Renal cortical epithelial cell (primary cell): ENCODE measurements around the gene JAZF1. TPM values are rescaled to one million over a fixed set of nuclear protein-coding genes. Genes with fewer than 3 reads are reported as not detected.
A peak's percentile ranks its signal among the peaks of the same experiment; 100 is the strongest.

Experiments used
- DNase-seq: peaks from one replicate; pipeline ENCODE4 v3.0.0-alpha.2; 2011; ENCODE audit warnings: low read depth
- total RNA-seq: library from RNA; depleted of rRNA; stranded (reverse); fragments of >200 nt; gene quantifications from 2 replicates; pipeline ENCODE4 v1.2.3, GENCODE V29; 2014

Gene JAZF1
- total RNA-seq, 1 donor from 2014 or later = 9.6 TPM

GRCh38 chr7:28075674-28076358, 104.8 kb downstream of the JAZF1 start:
- DNase-seq = no peak

GRCh38 chr7:28072876-28073514, 107.6 kb downstream of the JAZF1 start:
- DNase-seq = no peak

- no peak for DNase-seq
Observed at GRCh38 chr7:28071570-28071969, 109.0 kb downstream of the JAZF1 start.

- DNase-seq = no peak
Observed at GRCh38 chr7:28070297-28071055, 110.1 kb downstream of the JAZF1 start.

DNA sequence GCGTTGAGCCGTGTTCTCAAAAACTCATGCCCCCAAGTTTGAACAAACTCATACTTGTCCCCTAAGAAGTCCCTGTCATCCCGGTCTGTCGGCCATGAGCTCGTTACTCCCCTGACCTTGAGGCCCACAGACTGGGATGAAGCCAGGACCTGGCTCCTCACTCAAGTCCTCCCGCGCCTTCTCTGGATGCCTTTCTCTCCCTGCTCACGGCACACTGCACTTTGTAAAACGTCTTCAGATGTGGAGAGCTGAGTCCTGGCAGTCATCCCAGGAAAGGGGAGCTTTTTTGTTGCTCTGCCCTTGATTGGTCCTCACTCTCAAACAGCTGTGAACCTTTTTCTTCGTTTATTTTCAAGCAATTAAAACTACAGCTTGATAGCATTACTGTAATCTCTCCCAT, 110.8 kb downstream of the JAZF1 start:
- no peak for DNase-seq

GRCh38 chr7:28069388-28069787, 111.2 kb downstream of the JAZF1 start:
- no peak for DNase-seq

DNA sequence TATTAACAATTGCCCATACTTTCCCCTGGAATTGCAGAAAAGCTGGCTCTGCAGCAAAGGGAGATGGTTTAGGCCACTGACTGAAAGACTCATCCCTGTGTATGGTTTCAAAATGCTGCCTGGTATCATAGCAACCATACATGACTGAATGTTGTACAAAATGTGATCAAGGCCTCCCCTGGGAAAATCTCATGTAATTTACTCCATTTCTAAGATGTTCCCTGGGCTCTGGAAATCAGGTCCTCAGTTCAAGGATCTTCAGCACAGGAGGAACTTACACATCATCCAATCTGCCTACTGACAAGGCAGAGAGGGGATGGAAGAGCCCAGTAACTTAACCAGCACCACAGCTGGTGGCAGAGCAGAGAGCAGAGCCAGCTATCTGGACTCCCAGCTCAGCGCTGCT, 111.8 kb downstream of the JAZF1 start:
- peak; percentile 32 for DNase-seq

- peak; percentile 36 for DNase-seq
Observed at GRCh38 chr7:28067171-28067570, 113.4 kb downstream of the JAZF1 start.

GRCh38 chr7:28065721-28066285, 114.8 kb downstream of the JAZF1 start:
- peak; percentile 82 for DNase-seq

GRCh38 chr7:28065308-28065707, 115.3 kb downstream of the JAZF1 start:
- peak; percentile 57 for DNase-seq

GRCh38 chr7:28064437-28064836, 116.2 kb downstream of the JAZF1 start:
- DNase-seq = no peak

DNA sequence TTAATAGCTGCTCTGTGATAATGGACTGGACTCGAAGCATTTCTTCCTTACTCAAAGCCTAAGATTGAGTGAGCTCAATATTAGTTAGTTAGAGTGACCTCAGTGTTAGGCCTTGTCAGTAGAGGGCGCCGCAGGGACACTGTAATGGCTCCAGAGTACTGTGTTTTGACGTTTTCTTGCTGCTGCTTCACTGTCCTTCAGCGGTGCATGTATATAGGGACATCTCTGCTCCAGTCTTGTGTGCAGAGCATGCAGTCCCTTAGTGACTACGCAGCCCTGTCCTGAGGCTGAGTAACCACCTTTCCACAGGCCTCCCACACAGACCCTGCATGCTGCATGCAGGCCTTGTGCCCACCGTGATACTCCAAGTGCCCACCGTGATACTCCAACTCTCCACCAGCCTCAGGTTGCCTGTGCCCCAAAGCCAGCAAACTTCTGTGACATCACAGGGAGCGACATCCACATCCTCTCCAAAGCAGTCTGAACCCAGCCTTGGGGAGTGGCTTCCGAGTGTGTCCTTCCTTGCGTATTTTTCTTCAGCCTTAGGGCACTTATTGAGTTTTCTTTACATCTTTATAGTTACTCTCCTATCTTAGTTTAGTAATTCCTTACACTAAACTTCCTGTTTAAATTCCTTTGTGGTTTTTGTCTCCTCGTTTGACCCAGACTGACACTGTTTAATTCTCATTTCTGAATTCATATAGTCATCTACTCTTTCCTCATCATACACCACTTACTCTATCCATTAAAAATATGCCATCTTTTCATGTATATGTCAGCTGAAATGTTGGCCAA, 118.2 kb downstream of the JAZF1 start:
- peak; percentile 54 for DNase-seq

GRCh38 chr7:28061824-28062196, 118.8 kb downstream of the JAZF1 start:
- DNase-seq = no peak

DNA sequence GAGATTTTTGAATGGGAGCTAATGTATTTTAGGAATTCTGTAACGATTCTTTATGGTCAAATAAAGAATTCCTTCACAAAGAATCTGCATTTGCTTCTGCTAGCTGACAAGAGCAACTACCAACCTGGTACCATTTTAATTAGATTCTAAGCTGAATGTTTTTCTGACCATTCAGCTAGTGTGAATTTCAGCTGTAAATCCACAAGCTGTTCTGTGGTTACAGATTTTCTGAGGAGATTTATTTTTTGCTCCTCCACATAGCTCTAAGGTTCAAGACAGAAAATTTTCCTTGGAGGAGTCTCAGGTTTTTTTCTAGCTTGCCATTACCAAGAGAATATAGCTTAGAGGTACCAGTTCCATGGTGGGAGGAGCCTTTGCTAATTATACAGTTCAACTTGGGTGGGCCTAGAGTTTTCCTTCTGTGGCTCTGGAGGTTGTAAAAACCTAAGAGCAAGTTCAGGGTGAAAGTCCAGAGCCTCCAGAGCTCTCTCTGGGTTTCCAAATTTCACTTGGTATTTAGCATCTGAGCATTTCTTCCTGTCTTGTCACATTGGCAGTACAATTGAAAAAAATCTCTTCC, 120.1 kb downstream of the JAZF1 start:
- no peak for DNase-seq

- peak; percentile 75 for DNase-seq
Observed at GRCh38 chr7:28055161-28055544, 125.4 kb downstream of the JAZF1 start.

GRCh38 chr7:28054531-28055160, 125.9 kb downstream of the JAZF1 start:
- peak; percentile 55 for DNase-seq

DNA sequence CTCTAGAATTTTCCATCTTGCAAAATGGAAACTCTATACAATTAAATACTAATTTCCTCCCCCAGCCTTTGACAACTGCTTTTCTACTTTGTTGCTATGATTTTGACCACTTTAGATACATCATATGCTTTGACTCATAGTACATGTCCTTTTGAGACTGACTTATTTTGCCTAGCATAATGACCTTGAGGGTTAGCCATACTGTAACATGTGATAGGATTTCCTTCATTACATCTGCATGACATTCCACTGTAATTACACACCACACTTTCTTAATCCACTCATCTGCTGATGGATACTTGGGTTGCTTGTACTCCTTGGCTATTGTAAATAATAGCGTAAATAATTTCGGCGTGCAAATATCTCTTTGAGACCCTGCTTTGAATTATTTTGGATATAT, 127.7 kb downstream of the JAZF1 start:
- peak; percentile 65 for DNase-seq

- no peak for DNase-seq
Observed at GRCh38 chr7:28048694-28049093, 131.9 kb downstream of the JAZF1 start.

DNA sequence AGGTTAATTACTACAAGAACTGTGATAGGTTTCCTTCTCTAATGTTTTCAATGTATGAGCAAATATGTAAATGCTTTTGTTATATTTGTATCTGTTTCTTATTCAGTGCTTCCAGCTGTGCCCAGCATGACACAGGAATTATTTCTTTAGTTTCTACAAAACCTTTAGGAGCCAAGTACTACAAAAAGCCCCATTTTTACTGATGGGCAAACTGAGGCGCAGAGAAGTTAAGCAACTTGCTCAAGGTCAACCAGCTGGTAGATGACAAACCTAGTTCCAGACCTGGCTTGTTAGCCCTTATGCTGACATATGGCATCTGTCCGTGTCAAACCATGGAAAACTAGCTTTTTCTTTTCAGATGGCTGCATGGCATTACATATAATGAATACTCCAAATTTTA, 134.6 kb downstream of the JAZF1 start:
- no peak for DNase-seq

DNA sequence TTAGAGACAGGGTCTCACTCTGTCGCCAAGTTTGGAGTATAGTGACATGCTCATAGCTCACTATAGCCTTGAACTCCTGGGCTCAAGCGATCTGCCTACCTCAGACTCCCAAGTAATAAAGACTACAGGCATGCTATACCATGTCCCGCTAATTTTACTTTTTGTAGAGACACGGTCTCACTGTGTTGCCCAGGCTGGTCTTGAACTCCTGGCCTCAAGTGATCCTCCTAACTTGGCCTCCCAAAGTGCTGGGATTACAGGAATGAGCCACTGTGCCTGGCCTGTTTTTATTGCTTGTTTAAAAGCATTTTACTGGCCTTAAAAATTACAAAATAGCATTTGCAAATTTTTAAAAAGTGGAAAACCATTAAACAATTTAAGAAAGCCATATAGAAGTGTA, 135.0 kb downstream of the JAZF1 start:
- DNase-seq = no peak

DNA sequence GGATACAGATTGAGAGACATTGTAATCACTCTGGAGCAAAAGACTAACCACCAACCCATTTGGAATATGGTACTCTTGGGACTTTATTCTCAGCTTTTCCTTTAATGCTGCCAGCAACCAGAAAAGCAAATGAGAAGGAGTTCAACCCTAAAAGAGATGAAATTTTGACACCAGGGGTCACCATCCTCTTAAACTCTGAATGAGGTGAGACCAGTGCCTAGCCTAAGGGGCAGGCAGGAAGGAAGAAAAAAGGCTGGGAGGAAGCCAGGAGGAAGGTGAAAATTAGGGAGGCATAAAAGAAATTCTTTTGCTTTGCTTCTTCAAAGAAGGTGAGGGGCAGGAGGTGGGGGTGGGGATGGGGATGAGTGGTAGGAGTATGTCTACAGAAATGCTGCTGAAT, 135.8 kb downstream of the JAZF1 start:
- DNase-seq = no peak
